H7 (cell line): ENCODE data around the gene ZNF556. TPM values are rescaled to one million over a fixed set of nuclear protein-coding genes. Genes with fewer than 3 reads are reported as not detected.
A peak's percentile ranks its signal among the peaks of the same experiment; 100 is the strongest.
"Not testable (repeated sequence)": the region's sequence is repeated elsewhere in the genome, so short reads cannot be mapped to it uniquely, and the experiment has no call there.

Experiments
- DNase-seq: peaks from one replicate; pipeline ENCODE4 v3.0.0; 2012
- H3K27me3 ChIP-seq: 2 replicates; pipeline ENCODE4 v1.6.0; 2011; ENCODE audit warnings: mild to moderate bottlenecking, low read length; ENCODE audit not compliant: control insufficient read depth, insufficient read depth
- H3K36me3 ChIP-seq: replicated peaks from 2 replicates; pipeline ENCODE4 v1.5.1; 2011; ENCODE audit warnings: low read length; ENCODE audit not compliant: control insufficient read depth, insufficient read depth
- H3K4me3 ChIP-seq: 2 replicates; pipeline ENCODE4 v1.5.1; 2011; ENCODE audit warnings: low read depth, mild to moderate bottlenecking, control low read depth, low read length, moderate library complexity; ENCODE audit not compliant: insufficient read depth
- total RNA-seq: library from RNA; depleted of rRNA; stranded (reverse); fragments of >200 nt; shearing (Covaris generic); gene quantifications from 2 replicates; pipeline ENCODE4 v1.2.3, GENCODE V29; 2014

Gene ZNF556
- total RNA-seq, 1 experiment from 2014 or later: under 0.01 TPM

- DNase-seq, H3K36me3 ChIP-seq, H3K4me3 ChIP-seq, H3K27me3 ChIP-seq: not testable (repeated sequence)
These were observed 5.0 kb downstream of the ZNF556 start for GRCh38 chr19:2872175-2872574.

GRCh38 chr19:2877398-2878331, 10.5 kb downstream of the ZNF556 start:
- Histone ChIP-seq H3K36me3 (no peaks in the 10 kb centered on the region), H3K27me3 (no peaks in the 10 kb centered on the region), H3K4me3 (no peak overlapping the region)
- DNase-seq: no peak

GRCh38 chr19:2883686-2884439, 16.7 kb downstream of the ZNF556 start:
- H3K4me3 ChIP-seq: no peak overlapping the region
- DNase-seq: no peak
- no peaks in the 10 kb centered on the region for H3K27me3 ChIP-seq
- H3K36me3 ChIP-seq: no peaks in the 10 kb centered on the region

GRCh38 chr19:2885736-2886135, 18.6 kb downstream of the ZNF556 start:
- Histone ChIP-seq H3K27me3 (no peaks in the 10 kb centered on the region), H3K36me3 (no peaks in the 10 kb centered on the region), H3K4me3 (no peak overlapping the region)
- no peak for DNase-seq

- Histone ChIP-seq H3K27me3 (no peaks in the 10 kb centered on the region), H3K4me3 (no peak overlapping the region), H3K36me3 (no peaks in the 10 kb centered on the region)
- DNase-seq: peak; percentile 82
These were observed 20.3 kb downstream of the ZNF556 start for GRCh38 chr19:2887391-2887914.

- peak; percentile 44 for DNase-seq
- Histone ChIP-seq H3K36me3 (no peaks in the 10 kb centered on the region), H3K27me3 (no peaks in the 10 kb centered on the region), H3K4me3 (no peak overlapping the region)
These were observed 21.6 kb downstream of the ZNF556 start for GRCh38 chr19:2888731-2889224.

GRCh38 chr19:2890531-2890930, 23.4 kb downstream of the ZNF556 start:
- not testable (repeated sequence) for H3K4me3 ChIP-seq, H3K36me3 ChIP-seq, H3K27me3 ChIP-seq, DNase-seq

GRCh38 chr19:2896694-2897093, 29.6 kb downstream of the ZNF556 start:
- Histone ChIP-seq H3K36me3 (no peaks in the 10 kb centered on the region), H3K4me3 (no peak overlapping the region), H3K27me3 (no peaks in the 10 kb centered on the region)
- no peak for DNase-seq

- peak within 1 kb of the TSS; percentile 78 for H3K4me3 ChIP-seq
- no peaks in the 10 kb centered on the region for H3K36me3 ChIP-seq
- H3K27me3 ChIP-seq: no peaks in the 10 kb centered on the region
- DNase-seq: peak; percentile 97
These were observed 33.4 kb downstream of the ZNF556 start, which contains the start of gene ZNF57 for GRCh38 chr19:2900296-2901252. TSS of gene ZNF57 (plus strand) at chr19:2900928. CDS start at chr19:2901046, 118 bp downstream.

GRCh38 chr19:2902590-2903218, 35.6 kb downstream of the ZNF556 start:
- no peaks in the 10 kb centered on the region for H3K36me3 ChIP-seq
- H3K4me3 ChIP-seq: no peak overlapping the region
- H3K27me3 ChIP-seq: no peaks in the 10 kb centered on the region
- no peak for DNase-seq

GRCh38 chr19:2903326-2903725, 36.2 kb downstream of the ZNF556 start:
- not testable (repeated sequence) for H3K36me3 ChIP-seq

GRCh38 chr19:2905918-2906519, 38.9 kb downstream of the ZNF556 start:
- no peak for DNase-seq
- no peak overlapping the region for H3K4me3 ChIP-seq
- no peaks in the 10 kb centered on the region for H3K27me3 ChIP-seq
- no peaks in the 10 kb centered on the region for H3K36me3 ChIP-seq

More at GRCh38 chr19:2903326-2903725, 36.2 kb downstream of the ZNF556 start:
- H3K27me3 ChIP-seq, H3K4me3 ChIP-seq, DNase-seq: not testable (repeated sequence)

GRCh38 chr19:2906631-2907195, 39.6 kb downstream of the ZNF556 start:
- Histone ChIP-seq H3K4me3 (no peak overlapping the region), H3K27me3 (no peaks in the 10 kb centered on the region), H3K36me3 (no peaks in the 10 kb centered on the region)
- peak; percentile 53 for DNase-seq
